Tibial nerve (tissue), 4 donors: Measurements from ENCODE around the gene DNAH5. TPM values are rescaled to one million over a fixed set of nuclear protein-coding genes. Genes with fewer than 3 reads are reported as not detected.

Experiments used
- DNase-seq, 2 donors: peaks; one replicate each; pipeline ENCODE4 v3.0.0-alpha.2; 2019; ENCODE audit warnings: low spot score in 2 of 2
- H3K27ac ChIP-seq, 4 donors: fragments of 200-600 bp; sonication (generic) in 3 of 4; one replicate each; pipeline ENCODE4 v1.5.1; 2017 to 2019; ENCODE audit warnings: mild to moderate bottlenecking in 1 of 4
- H3K27me3 ChIP-seq, 2 donors: fragments of 200-600 bp; sonication (generic) in 1 of 2; one replicate each; pipeline versions ENCODE4 v1.5.1 to v1.6.0; 2017 to 2019
- H3K36me3 ChIP-seq, 3 donors: fragments of 200-600 bp; sonication (generic); one replicate each; pipeline ENCODE4 v1.5.1; 2018 to 2019
- H3K4me1 ChIP-seq, 4 donors: fragments of 200-600 bp; sonication (generic) in 3 of 4; one replicate each; pipeline ENCODE4 v1.5.1; 2017 to 2019
- H3K4me3 ChIP-seq, 4 donors: fragments of 200-600 bp; sonication (generic) in 3 of 4; one replicate each; pipeline ENCODE4 v1.5.1; 2017 to 2019; ENCODE audit warnings: mild to moderate bottlenecking in 1 of 4, moderate library complexity in 1 of 4
- H3K9me3 ChIP-seq, 4 donors: fragments of 200-600 bp; sonication (generic) in 3 of 4; one replicate each; pipeline ENCODE4 v1.5.1; 2017 to 2019
- EP300 ChIP-seq, 2 donors: sonication (generic); formaldehyde crosslinking; IDR thresholded peaks; one replicate each; pipeline ENCODE4 v1.6.1; 2017; ENCODE audit warnings: antibody characterized with exemption in 2 of 2, mild to moderate bottlenecking in 1 of 2
- POLR2A ChIP-seq, 2 donors: fragments of 450-650 bp; IDR thresholded peaks; one replicate each; pipeline ENCODE4 v1.6.1; 2017; ENCODE audit warnings: antibody characterized with exemption in 2 of 2, mild to moderate bottlenecking in 2 of 2, moderate library complexity in 2 of 2
- WGBS, 2 donors: methylation state at CpG; one replicate each; pipeline ENCODE4 v1.1.5; 2018; 5-methylcytosine and 5-hydroxymethylcytosine counted together
- total RNA-seq, 4 donors: library from RNA; depleted of rRNA; stranded (reverse); fragments of >200 nt; gene quantifications; one replicate each; pipeline ENCODE4 v1.1.0, GENCODE V29; 2016
- TF ChIP-seq, protein P1 (sequence below), 5 experiments: fragments of 200-600 bp in 3 of 5; fragments of 450-650 bp in 2 of 5; sonication (generic) in 3 of 5; IDR thresholded peaks; one replicate each; pipeline ENCODE4 v1.5.1; 2016 to 2019; ENCODE audit warnings: antibody characterized with exemption in 5 of 5, mild to moderate bottlenecking in 3 of 5, moderate library complexity in 2 of 5

The DNAH5 gene
- total RNA-seq, 4 donors from 2014 or later = 0.21 to 0.60 (median 0.31) TPM

DNA sequence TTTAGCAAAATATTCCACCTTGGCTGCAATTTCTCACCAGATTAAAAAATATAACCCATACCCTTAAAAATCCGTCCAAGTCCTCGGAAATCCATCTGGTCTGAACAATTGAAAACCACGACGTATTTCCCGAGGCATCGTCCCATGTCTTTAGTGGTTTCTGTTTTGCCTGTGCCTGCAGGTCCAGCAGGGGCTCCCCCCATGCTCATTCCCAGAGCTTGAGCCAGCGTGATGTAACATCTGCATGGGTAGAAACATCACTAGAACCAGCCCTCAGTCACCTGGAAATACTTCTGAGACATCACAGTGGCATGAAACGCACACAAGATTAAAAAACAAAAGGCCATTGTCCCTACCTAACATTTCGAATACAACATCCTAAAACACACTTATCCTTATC is 114.0 kb downstream of the DNAH5 start:
- DNase-seq = no peak
- Histone ChIP-seq H3K36me3 (no peaks in the 10 kb centered on the region), H3K9me3 (peaks cover 0 to 3% (median 0%) of the 10 kb centered on the region in 4 donors), H3K4me3 (no peak overlapping the region), H3K4me1 (no peaks in the 10 kb centered on the region), H3K27ac (no peak overlapping the region), H3K27me3 (no peaks in the 10 kb centered on the region)
- TF ChIP-seq EP300 (IDR thresholded peaks at IDR 0.05) (no peak), POLR2A (IDR thresholded peaks at IDR 0.05) (no peak)
- TF ChIP-seq, protein P1, sequence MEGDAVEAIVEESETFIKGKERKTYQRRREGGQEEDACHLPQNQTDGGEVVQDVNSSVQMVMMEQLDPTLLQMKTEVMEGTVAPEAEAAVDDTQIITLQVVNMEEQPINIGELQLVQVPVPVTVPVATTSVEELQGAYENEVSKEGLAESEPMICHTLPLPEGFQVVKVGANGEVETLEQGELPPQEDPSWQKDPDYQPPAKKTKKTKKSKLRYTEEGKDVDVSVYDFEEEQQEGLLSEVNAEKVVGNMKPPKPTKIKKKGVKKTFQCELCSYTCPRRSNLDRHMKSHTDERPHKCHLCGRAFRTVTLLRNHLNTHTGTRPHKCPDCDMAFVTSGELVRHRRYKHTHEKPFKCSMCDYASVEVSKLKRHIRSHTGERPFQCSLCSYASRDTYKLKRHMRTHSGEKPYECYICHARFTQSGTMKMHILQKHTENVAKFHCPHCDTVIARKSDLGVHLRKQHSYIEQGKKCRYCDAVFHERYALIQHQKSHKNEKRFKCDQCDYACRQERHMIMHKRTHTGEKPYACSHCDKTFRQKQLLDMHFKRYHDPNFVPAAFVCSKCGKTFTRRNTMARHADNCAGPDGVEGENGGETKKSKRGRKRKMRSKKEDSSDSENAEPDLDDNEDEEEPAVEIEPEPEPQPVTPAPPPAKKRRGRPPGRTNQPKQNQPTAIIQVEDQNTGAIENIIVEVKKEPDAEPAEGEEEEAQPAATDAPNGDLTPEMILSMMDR (IDR thresholded peaks at IDR 0.05) = no peak
- WGBS, 2 donors = 77 to 79% methylated on average over 9 of the region's 9 CpGs

DNA sequence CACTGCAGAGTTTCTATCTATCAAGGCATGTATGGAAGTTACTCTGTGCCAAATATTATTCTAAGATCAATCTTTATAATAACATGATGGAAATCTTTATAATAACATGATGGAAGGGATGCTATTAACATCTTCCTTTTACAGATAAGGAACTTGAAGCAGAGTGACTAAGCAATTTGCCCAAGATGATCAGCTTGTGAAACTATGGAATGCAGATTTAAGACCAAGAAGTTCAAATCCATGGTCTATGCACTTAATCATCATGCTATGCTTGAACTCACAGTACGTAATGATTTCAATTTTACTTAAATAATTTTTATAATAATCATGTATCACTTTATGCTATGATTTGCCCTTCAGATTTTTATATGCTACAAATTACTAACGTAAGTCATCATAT is 123.1 kb downstream of the DNAH5 start:
- TF ChIP-seq, protein P1 (IDR thresholded peaks at IDR 0.05) = no peak
- TF ChIP-seq POLR2A (IDR thresholded peaks at IDR 0.05) (no peak), EP300 (IDR thresholded peaks at IDR 0.05) (no peak)
- H3K27me3 ChIP-seq = no peaks in the 10 kb centered on the region
- WGBS, 2 donors = 86 to 88% methylated on average over 2 of the region's 2 CpGs
- no peak overlapping the region for H3K27ac ChIP-seq
- DNase-seq = no peak
- no peak overlapping the region for H3K4me3 ChIP-seq
- H3K4me1 ChIP-seq = no peaks in the 10 kb centered on the region
- H3K36me3 ChIP-seq = no peaks in the 10 kb centered on the region
- H3K9me3 ChIP-seq = no peaks in the 10 kb centered on the region

DNA sequence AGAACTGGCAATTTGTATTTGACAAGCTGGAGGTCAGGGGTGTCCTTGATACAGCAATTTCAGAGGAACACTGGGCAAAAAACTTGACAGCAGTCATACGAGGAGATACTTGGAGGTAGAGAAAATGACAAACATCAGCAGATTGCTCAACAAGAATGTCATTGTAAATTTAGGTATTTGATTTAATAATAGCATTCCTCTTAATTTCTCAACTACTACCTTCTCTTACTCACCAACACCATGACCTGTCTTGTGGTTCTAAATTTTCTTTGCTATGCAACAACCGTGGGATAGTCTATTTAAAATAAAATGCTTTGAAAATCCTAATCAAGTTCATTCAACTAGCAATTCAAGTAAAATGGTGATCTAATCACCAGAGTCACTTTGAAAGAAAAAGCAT is 128.4 kb downstream of the DNAH5 start:
- no peaks in the 10 kb centered on the region for H3K9me3 ChIP-seq
- TF ChIP-seq EP300 (IDR thresholded peaks at IDR 0.05) (no peak), POLR2A (IDR thresholded peaks at IDR 0.05) (no peak)
- TF ChIP-seq, protein P1 (IDR thresholded peaks at IDR 0.05) = no peak
- no peak overlapping the region for H3K4me3 ChIP-seq
- no peaks in the 10 kb centered on the region for H3K27me3 ChIP-seq
- no peaks in the 10 kb centered on the region for H3K36me3 ChIP-seq
- 61 to 63% methylated on average over 2 of the region's 2 CpGs for whole genome bisulfite sequencing, 2 donors
- H3K27ac ChIP-seq = no peak overlapping the region
- no peak for DNase-seq
- no peaks in the 10 kb centered on the region for H3K4me1 ChIP-seq

DNA sequence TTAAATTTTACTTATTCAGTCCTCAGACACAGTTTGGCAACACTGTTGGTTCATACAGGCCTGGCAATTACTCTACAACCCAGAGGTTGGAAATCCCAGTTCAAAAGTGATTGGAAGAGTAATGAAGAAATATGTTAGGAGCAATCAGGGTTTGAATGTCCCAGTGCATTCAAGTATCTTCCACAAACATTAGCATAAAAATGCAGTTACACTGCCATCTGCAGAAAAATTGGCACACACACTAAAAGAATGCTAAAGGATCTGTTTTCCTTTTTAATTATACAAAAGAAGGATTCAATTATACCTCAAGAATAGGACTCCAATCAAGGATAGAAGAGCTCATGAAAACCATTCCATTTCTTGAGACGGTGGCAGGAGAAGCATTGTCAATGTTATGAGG is 130.2 kb downstream of the DNAH5 start:
- TF ChIP-seq EP300 (IDR thresholded peaks at IDR 0.05) (no peak), POLR2A (IDR thresholded peaks at IDR 0.05) (no peak)
- TF ChIP-seq, protein P1 (IDR thresholded peaks at IDR 0.05) = no peak
- H3K9me3 ChIP-seq = no peaks in the 10 kb centered on the region
- no peaks in the 10 kb centered on the region for H3K36me3 ChIP-seq
- DNase-seq = no peak
- H3K27ac ChIP-seq = no peak overlapping the region
- no peaks in the 10 kb centered on the region for H3K4me1 ChIP-seq
- 70 to 85% methylated on average over 1 of the region's 1 CpG for WGBS, 2 donors
- no peaks in the 10 kb centered on the region for H3K27me3 ChIP-seq
- no peak overlapping the region for H3K4me3 ChIP-seq

DNA sequence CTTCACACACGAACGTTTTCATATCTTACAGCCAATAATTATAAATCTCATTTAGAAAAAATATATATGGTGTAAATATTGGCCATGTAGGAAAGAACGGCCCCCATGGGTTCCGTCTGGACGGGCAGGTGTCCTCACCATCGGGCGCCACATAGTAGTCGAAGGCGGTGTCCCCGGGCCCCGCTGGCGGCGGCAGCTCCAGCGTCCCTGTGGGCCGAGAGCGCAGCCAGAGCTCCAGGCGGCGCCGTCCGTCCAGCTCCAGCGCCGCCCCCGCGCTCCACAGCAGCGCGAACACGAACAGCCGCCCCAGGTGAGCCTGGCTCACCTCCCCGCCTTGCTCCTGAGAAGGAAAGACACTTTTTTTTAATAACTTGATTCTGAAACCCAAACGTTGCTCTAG is 134.6 kb downstream of the DNAH5 start:
- Histone ChIP-seq H3K9me3 (no peaks in the 10 kb centered on the region), H3K27me3 (no peaks in the 10 kb centered on the region), H3K27ac (no peak overlapping the region), H3K4me1 (no peaks in the 10 kb centered on the region), H3K4me3 (no peak overlapping the region), H3K36me3 (no peaks in the 10 kb centered on the region)
- TF ChIP-seq EP300 (IDR thresholded peaks at IDR 0.05) (no peak), POLR2A (IDR thresholded peaks at IDR 0.05) (no peak)
- TF ChIP-seq, protein P1 (IDR thresholded peaks at IDR 0.05) = no peak
- no peak for DNase-seq
- 59 to 74% methylated on average over 30 of the region's 30 CpGs for WGBS, 2 donors
